GM21825 (cell line): ENCODE data around the gene ELAVL3.
"Not testable (repeated sequence)": the region's sequence is repeated elsewhere in the genome, so short reads cannot be mapped to it uniquely, and the experiment has no call there.

Experiments used
- ATAC-seq: cut with Tn5 transposase; IDR thresholded peaks from one replicate; pipeline ENCODE4 v1.9.1; 2021; ENCODE audit warnings: mild to moderate bottlenecking, moderate library complexity; ENCODE audit not compliant: unreplicated experiment

ELAVL3 gene

GRCh38 chr19:11445141-11445540 is 35.7 kb downstream of the ELAVL3 start:
- ATAC-seq: no peak

- no peak for ATAC-seq
These were observed 36.8 kb downstream of the ELAVL3 start for GRCh38 chr19:11444059-11444458.

- ATAC-seq: no peak
These were observed 42.9 kb downstream of the ELAVL3 start for GRCh38 chr19:11437955-11438354.

GRCh38 chr19:11435833-11436313 is 45.0 kb downstream of the ELAVL3 start:
- no peak for ATAC-seq

GRCh38 chr19:11435057-11435832 is 45.6 kb downstream of the ELAVL3 start, which contains the start of the genes ODAD3 and PRKCSH:
Gene ODAD3 (minus strand): TSS chr19:11435121. CDS start chr19:11435016, 105 bp downstream.
Gene PRKCSH (plus strand): TSS chr19:11435635. CDS start chr19:11436118, 483 bp downstream.
- ATAC-seq: peak; percentile 84

GRCh38 chr19:11434703-11435056 is 46.2 kb downstream of the ELAVL3 start:
- ATAC-seq: peak; percentile 16

- ATAC-seq: not testable (repeated sequence)
These were observed 47.3 kb downstream of the ELAVL3 start for GRCh38 chr19:11433526-11433925.

- no peak for ATAC-seq
These were observed 54.2 kb downstream of the ELAVL3 start for GRCh38 chr19:11426656-11427055.

- ATAC-seq: no peak
These were observed 55.0 kb downstream of the ELAVL3 start for GRCh38 chr19:11425719-11426457.

GRCh38 chr19:11423791-11424181 is 57.1 kb downstream of the ELAVL3 start:
- ATAC-seq: no peak

- ATAC-seq: no peak
These were observed 57.6 kb downstream of the ELAVL3 start for GRCh38 chr19:11423164-11423790.

GRCh38 chr19:11422163-11423065 is 58.4 kb downstream of the ELAVL3 start:
- ATAC-seq: peak; percentile 60

- ATAC-seq: peak; percentile 34
These were observed 59.3 kb downstream of the ELAVL3 start for GRCh38 chr19:11421371-11422098.

GRCh38 chr19:11420429-11421370 is 60.1 kb downstream of the ELAVL3 start:
- ATAC-seq: no peak

GRCh38 chr19:11418549-11419506 is 62.0 kb downstream of the ELAVL3 start, which contains the start of gene RGL3:
Gene RGL3 (minus strand): TSS chr19:11419314. CDS start chr19:11419278, 36 bp downstream.
- ATAC-seq: no peak

- no peak for ATAC-seq
These were observed 62.7 kb downstream of the ELAVL3 start for GRCh38 chr19:11418094-11418548.

- ATAC-seq: no peak
These were observed 64.3 kb downstream of the ELAVL3 start for GRCh38 chr19:11416346-11417052.
